GM23338 (cell line): Measurements from ENCODE around the gene NSA2.
A peak's percentile ranks its signal among the peaks of the same experiment; 100 is the strongest.

ENCODE experiments used
- CREB1 ChIP-seq: fragments of 250-450 bp; sonication (Bioruptor Pico); IDR thresholded peaks from 2 replicates; pipeline ENCODE4 v1.5.0; 2020; ENCODE audit warnings: low read depth, mild to moderate bottlenecking, moderate library complexity
- POLR2AphosphoS5 ChIP-seq: IDR thresholded peaks from 2 replicates; pipeline ENCODE4 v1.6.1; 2016; ENCODE audit warnings: antibody characterized with exemption, low read depth
- TF ChIP-seq, protein P1 (sequence below), 2 experiments: fragments of 200-600 bp in 1 of 2; sonication (generic) in 1 of 2; conservative IDR thresholded peaks; 2 replicates each; pipeline versions ENCODE4 v1.5.1 to v1.6.1; 2016 to 2017; ENCODE audit warnings: antibody characterized with exemption in 2 of 2, low read depth in 2 of 2, mild to moderate bottlenecking in 2 of 2, moderate library complexity in 1 of 2

DNA sequence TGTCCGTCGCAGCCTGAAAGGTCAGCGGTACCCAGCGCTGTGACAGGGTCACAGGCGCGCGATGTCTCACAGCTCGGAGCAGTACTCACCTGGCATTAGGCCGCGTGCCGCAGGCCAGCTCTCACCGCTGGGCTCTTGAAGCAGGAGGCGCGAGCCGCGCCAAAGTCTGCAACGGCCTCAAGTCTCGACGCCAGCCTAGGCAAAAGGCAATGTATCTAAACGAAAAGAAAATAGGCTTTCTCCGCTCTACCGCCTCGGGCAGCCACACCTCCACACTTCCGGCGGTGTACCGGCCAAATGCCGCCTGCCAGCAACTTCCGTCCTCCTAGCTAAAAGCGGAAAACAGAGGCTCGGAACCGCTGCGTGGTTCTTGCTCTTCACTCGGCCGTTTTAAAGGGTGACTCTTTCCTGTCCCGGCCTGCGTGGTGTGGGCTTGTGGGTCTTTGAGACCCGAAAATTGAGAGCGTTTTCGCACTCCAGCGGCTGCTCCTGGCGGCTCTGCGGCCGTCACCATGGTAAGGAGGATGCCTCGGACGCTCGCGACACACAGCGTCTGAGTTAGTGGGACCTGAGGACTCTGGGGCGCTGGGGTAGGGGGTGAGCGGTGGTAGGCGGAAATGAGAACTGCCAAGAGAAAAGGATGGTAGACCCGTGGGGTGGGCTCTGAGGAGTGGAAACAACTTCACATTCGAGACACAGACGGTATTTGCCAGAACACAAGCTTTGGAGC lies at the start of gene NSA2, which contains the start of gene GFM2:
- TF ChIP-seq, protein P1, sequence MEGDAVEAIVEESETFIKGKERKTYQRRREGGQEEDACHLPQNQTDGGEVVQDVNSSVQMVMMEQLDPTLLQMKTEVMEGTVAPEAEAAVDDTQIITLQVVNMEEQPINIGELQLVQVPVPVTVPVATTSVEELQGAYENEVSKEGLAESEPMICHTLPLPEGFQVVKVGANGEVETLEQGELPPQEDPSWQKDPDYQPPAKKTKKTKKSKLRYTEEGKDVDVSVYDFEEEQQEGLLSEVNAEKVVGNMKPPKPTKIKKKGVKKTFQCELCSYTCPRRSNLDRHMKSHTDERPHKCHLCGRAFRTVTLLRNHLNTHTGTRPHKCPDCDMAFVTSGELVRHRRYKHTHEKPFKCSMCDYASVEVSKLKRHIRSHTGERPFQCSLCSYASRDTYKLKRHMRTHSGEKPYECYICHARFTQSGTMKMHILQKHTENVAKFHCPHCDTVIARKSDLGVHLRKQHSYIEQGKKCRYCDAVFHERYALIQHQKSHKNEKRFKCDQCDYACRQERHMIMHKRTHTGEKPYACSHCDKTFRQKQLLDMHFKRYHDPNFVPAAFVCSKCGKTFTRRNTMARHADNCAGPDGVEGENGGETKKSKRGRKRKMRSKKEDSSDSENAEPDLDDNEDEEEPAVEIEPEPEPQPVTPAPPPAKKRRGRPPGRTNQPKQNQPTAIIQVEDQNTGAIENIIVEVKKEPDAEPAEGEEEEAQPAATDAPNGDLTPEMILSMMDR (conservative IDR thresholded peaks at IDR 0.05; ENCODE audit: low read depth in 2 of 2): no peak
- TF ChIP-seq CREB1: peak; percentile 71
- peak; percentile 79 for TF ChIP-seq POLR2AphosphoS5
